ENCODE measurements around the gene SSPN.

The SSPN gene

GRCh38 chr12:26266881-26267280, 71.5 kb downstream of the SSPN start:
- no peak for DNase-seq (ENCODE audit: low read depth in 2 of 2)

- DNase-seq (ENCODE audit: low read depth in 2 of 2): no peak
Measured at GRCh38 chr12:26268841-26269561, 73.6 kb downstream of the SSPN start.

- no peak for DNase-seq (ENCODE audit: low read depth in 2 of 2)
Measured at GRCh38 chr12:26269562-26270284, 74.3 kb downstream of the SSPN start.

- DNase-seq (ENCODE audit: low read depth in 2 of 2): no peak
Measured at GRCh38 chr12:26271024-26271423, 75.7 kb downstream of the SSPN start.

GRCh38 chr12:26271889-26272492, 76.6 kb downstream of the SSPN start:
- DNase-seq (ENCODE audit: low read depth in 2 of 2): no peak

- no peak for DNase-seq (ENCODE audit: low read depth in 2 of 2)
Measured at GRCh38 chr12:26272851-26273250, 77.5 kb downstream of the SSPN start.

- DNase-seq (ENCODE audit: low read depth in 2 of 2): no peak
Measured at GRCh38 chr12:26273811-26274210, 78.4 kb downstream of the SSPN start.

- no peak for DNase-seq (ENCODE audit: low read depth in 2 of 2)
Measured at GRCh38 chr12:26274441-26275312, 79.3 kb downstream of the SSPN start.

- DNase-seq (ENCODE audit: low read depth in 2 of 2): no peak
Measured at GRCh38 chr12:26275313-26276131, 80.1 kb downstream of the SSPN start.

- no peak for DNase-seq (ENCODE audit: low read depth in 2 of 2)
Measured at GRCh38 chr12:26276709-26277108, 81.3 kb downstream of the SSPN start.

- no peak for DNase-seq (ENCODE audit: low read depth in 2 of 2)
Measured at GRCh38 chr12:26277506-26278246, 82.3 kb downstream of the SSPN start.

GRCh38 chr12:26278266-26278665, 82.9 kb downstream of the SSPN start:
- no peak for DNase-seq (ENCODE audit: low read depth in 2 of 2)

- no peak for DNase-seq (ENCODE audit: low read depth in 2 of 2)
Measured at GRCh38 chr12:26278666-26279065, 83.3 kb downstream of the SSPN start.

GRCh38 chr12:26279091-26279490, 83.7 kb downstream of the SSPN start:
- no peak for DNase-seq (ENCODE audit: low read depth in 2 of 2)

GRCh38 chr12:26279908-26280307, 84.5 kb downstream of the SSPN start:
- no peak for DNase-seq (ENCODE audit: low read depth in 2 of 2)

- DNase-seq (ENCODE audit: low read depth in 2 of 2): no peak
Measured at GRCh38 chr12:26280869-26281268, 85.5 kb downstream of the SSPN start.

GRCh38 chr12:26281320-26281719, 85.9 kb downstream of the SSPN start:
- no peak for DNase-seq (ENCODE audit: low read depth in 2 of 2)

GRCh38 chr12:26282339-26282940, 87.1 kb downstream of the SSPN start:
- DNase-seq (ENCODE audit: low read depth in 2 of 2): no peak

- no peak for DNase-seq (ENCODE audit: low read depth in 2 of 2)
Measured at GRCh38 chr12:26283046-26283445, 87.7 kb downstream of the SSPN start.

- no peak for DNase-seq (ENCODE audit: low read depth in 2 of 2)
Measured at GRCh38 chr12:26283617-26284016, 88.2 kb downstream of the SSPN start.

All from stimulated activated CD8-positive, alpha-beta memory T cell treated with anti-CD3 and anti-CD28 coated beads, Interleukin-7, amount 100 ng/mL, for 1 hour (primary cell).